ENCODE results near the gene GRIK4. TPM values are rescaled to one million over a fixed set of nuclear protein-coding genes. Genes with fewer than 3 reads are reported as not detected.

The GRIK4 gene
- total and polyA plus RNA-seq, 9 of the 15 experiments (the other 6 are each of a cell fraction or from before 2014, with no cell fraction given) = not detected

DNA sequence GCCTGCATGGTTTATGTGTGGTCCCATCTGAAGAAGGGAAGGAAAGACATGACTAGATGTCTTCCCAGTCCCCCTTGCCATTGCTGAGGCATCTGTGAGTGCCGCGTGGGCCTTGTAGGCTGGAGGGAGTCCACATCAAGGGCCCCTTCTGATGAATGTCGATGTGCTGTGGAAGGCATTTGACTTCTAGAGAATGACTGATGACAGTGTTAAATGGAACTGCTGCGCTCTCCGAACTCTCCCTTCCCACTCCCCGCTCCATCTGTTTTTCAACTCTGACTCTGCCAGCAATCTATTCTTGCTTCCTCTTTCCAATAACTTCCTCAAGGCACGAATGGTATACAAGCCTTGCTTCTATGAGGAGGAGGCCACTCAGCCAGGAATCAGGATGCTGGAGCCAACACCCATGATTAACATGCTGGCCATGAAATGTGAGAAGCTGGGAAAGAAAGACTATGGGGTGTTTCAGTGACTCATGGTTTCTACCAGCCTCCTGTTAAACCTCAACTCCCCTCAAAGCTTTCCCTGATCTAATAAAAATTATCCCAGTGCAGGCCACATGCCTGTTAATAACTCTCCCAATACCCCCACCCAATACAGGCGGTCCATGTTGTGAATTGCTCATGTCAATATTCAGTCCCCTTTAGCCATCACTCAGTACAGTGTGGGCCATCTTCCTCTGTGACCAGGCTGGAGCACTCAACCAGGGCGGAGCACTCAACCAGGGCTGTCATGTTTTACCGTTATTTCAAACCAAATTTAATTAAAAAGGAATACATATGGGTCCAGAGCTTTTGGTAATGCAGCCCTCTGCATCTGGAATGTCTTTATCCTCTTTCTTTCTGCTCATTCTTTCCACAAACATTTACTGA is 466.0 kb downstream of the GRIK4 start:
- no peaks in the 10 kb centered on the region for H3K9me1 ChIP-seq (ENCODE audit: control insufficient read depth, insufficient read depth, low read length)
- no peak overlapping the region for H3K27ac ChIP-seq (ENCODE audit: extremely low read depth, low read depth, low read length)
- no peak for DNase-seq (ENCODE audit: extremely low read depth in 1 of 4, low spot score in 3 of 4)
- BruUV-seq (replicated peaks) = no TSS peak
- peaks cover 0 to 7% of the 10 kb centered on the region in 2 experiments; a peak in 2 of 5 replicates for H3K27me3 ChIP-seq (ENCODE audit: control insufficient read depth in 2 of 2, insufficient read depth in 2 of 2, low read length in 2 of 2)
- no peaks in the 10 kb centered on the region for H3K9me3 ChIP-seq (replicated peaks; ENCODE audit: control insufficient read depth, insufficient read depth, low read depth, low read length)
- H3K36me3 ChIP-seq (ENCODE audit: control insufficient read depth, insufficient read depth, low read length) = no peaks in the 10 kb centered on the region
- intact Hi-C loops (cut with micrococcal nuclease) = no loop called here
- POLR2A ChIA-PET = no interaction called here
- ATAC-seq = no peak
- 0% methylated on average over 10 of the region's 10 CpGs for WGBS (ENCODE audit: insufficient coverage, low coverage, missing lambda C conversion rate)
- no peak overlapping the region for H2AFZ ChIP-seq (ENCODE audit: low read depth, low read length)
- CTCF ChIA-PET (ENCODE audit: low intra/inter-chr PET ratio) = interaction anchor here (0.6 kb wide), 1 partner anchor 114 kb away, joined by 3 read pairs; no protein-coding TSS in a partner anchor
- no peak overlapping the region for H3K4me3 ChIP-seq
- no peaks in the 10 kb centered on the region; the same call in 1 of the 2 replicates for H4K20me1 ChIP-seq (replicated peaks; ENCODE audit: control insufficient read depth, insufficient read depth, low read length)
- H3K79me2 ChIP-seq (ENCODE audit: control insufficient read depth, insufficient read depth, low read length) = no peaks in the 10 kb centered on the region
- no peak overlapping the region for H3K4me2 ChIP-seq (ENCODE audit: insufficient read depth, low read length)
- no peak overlapping the region for H3K9ac ChIP-seq (ENCODE audit: insufficient read depth in 1 of 2, low read depth in 2 of 2, low read length in 2 of 2)
- FAIRE-seq = no peak
- TF ChIP-seq NCOR1 (IDR thresholded peaks at IDR 0.05) (no peak), ZNF518B (CRISPR knock-in tag; IDR thresholded peaks at IDR 0.05) (no peak), NFYB (IDR thresholded peaks at IDR 0.05; ENCODE audit: extremely low read depth, insufficient read length) (no peak), MEF2D (tag; conservative IDR thresholded peaks at IDR 0.05; ENCODE audit: low read depth) (no peak), CGGBP1 (CRISPR knock-in tag; IDR thresholded peaks at IDR 0.05) (no peak), NONO (IDR thresholded peaks at IDR 0.05; ENCODE audit: low read depth in 2 of 2, low read length in 1 of 2) (no peak), ADNP (tag; IDR thresholded peaks at IDR 0.05) (no peak), ZNF124 (CRISPR knock-in tag; IDR thresholded peaks at IDR 0.05) (no peak), ZC3H8 (IDR thresholded peaks at IDR 0.05) (no peak), SIX5 (IDR thresholded peaks at IDR 0.05; ENCODE audit: borderline replicate concordance in 1 of 2, insufficient read depth in 1 of 2, low read depth in 1 of 2, low read length in 2 of 2) (no peak), TCF3 (CRISPR knock-in tag; IDR thresholded peaks at IDR 0.05) (no peak), TAF1 (IDR thresholded peaks at IDR 0.05; ENCODE audit: control insufficient read depth, extremely low read depth, insufficient read depth, low read length, severe bottlenecking) (no peak), RFX7 (CRISPR knock-in tag; IDR thresholded peaks at IDR 0.05) (no peak)
- in situ Hi-C loops (cut with MboI) = no loop called here
- no peaks in the 10 kb centered on the region for H3K4me1 ChIP-seq (replicated peaks in 1 of 2; ENCODE audit: control insufficient read depth in 2 of 2, insufficient read depth in 2 of 2, low read length in 2 of 2)

All from K562 (cell line).